Hippocampal formation (tissue), 2 donors: ENCODE data around the gene MED23.

Experiments used
- DNase-seq, 2 donors: peaks; one replicate each; lab custom pipeline; 2025; lab: John Stamatoyannopoulos, UW

Gene MED23, protein sequence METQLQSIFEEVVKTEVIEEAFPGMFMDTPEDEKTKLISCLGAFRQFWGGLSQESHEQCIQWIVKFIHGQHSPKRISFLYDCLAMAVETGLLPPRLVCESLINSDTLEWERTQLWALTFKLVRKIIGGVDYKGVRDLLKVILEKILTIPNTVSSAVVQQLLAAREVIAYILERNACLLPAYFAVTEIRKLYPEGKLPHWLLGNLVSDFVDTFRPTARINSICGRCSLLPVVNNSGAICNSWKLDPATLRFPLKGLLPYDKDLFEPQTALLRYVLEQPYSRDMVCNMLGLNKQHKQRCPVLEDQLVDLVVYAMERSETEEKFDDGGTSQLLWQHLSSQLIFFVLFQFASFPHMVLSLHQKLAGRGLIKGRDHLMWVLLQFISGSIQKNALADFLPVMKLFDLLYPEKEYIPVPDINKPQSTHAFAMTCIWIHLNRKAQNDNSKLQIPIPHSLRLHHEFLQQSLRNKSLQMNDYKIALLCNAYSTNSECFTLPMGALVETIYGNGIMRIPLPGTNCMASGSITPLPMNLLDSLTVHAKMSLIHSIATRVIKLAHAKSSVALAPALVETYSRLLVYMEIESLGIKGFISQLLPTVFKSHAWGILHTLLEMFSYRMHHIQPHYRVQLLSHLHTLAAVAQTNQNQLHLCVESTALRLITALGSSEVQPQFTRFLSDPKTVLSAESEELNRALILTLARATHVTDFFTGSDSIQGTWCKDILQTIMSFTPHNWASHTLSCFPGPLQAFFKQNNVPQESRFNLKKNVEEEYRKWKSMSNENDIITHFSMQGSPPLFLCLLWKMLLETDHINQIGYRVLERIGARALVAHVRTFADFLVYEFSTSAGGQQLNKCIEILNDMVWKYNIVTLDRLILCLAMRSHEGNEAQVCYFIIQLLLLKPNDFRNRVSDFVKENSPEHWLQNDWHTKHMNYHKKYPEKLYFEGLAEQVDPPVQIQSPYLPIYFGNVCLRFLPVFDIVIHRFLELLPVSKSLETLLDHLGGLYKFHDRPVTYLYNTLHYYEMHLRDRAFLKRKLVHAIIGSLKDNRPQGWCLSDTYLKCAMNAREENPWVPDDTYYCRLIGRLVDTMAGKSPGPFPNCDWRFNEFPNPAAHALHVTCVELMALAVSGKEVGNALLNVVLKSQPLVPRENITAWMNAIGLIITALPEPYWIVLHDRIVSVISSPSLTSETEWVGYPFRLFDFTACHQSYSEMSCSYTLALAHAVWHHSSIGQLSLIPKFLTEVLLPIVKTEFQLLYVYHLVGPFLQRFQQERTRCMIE (N-terminal part only)

GRCh38 chr6:131627724-131628682 lies at the start of gene MED23:
TSS of gene MED23 (minus strand) at chr6:131628242. CDS start at chr6:131628049, 193 bp downstream.
- peak; percentile 93 to 94 for DNase-seq

DNA sequence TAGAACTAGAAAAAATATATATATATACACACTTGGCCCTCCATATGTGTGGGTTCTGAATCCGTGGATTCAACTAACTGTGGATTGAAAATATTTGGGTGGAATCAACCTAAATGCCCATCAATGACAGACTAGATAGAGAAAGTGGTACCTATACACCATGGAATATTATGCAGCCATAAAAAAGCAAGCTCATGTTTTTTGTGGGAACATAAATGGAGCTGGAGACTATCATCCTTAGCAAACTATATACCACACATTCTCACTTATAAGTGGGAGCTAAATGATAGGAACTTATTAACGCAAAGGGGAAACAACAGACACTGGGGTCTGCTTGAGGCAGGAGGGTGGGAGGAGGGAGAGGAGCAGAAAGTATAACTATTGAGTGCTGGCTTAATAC lies 45.1 kb upstream of the MED23 start:
- DNase-seq = no peak

DNA sequence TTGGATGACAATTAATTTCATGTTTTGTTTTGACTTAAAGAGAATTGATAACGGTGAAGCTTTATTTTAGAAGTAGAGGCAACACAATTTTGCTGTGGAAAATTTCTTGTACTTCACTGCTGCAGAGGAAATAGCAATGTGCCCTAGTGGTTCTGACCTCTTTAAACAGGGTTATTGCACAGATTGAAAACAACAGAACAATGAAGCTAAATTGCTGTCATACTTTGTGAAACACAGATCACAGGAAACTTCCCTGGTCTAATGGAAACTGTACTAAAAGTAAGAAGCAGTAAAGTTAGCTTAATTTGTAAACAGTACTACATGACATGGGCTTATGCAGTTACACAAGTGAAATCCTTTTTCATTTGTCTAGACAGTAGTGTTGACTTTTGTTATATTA lies 41.8 kb upstream of the MED23 start:
- no peak for DNase-seq

DNA sequence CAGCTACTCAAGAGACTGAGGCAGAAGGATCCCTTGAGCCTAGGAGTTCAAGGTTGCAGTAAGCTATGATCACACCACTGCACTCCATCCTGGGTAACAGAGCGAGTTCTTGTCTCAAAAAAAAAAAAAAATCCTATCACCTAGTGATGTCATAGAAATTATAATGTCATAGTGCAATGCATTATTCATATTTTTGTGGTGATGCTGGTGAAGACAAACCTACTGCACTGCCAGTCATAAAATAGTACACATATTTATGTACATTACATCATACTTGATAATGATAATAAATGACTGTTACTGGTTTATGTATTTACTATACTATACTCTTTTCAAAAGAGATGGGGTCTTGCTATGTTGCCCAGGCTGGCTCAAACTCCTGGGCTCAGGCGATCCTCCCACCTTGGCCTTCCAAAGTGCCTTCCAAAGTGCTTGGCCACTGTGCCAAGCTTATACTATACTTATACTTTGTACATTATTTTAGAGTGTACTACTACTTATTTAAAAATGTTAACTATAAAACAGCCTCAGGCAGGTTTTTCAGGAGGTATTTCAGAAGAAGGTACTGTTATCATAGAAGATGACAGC lies 35.6 kb upstream of the MED23 start:
- no peak for DNase-seq

- no peak for DNase-seq
Measured at GRCh38 chr6:131660195-131660594, 32.2 kb upstream of the MED23 start.

- DNase-seq = no peak
Measured at GRCh38 chr6:131658287-131658686, 30.2 kb upstream of the MED23 start.

- DNase-seq = no peak
Measured at GRCh38 chr6:131657630-131658111, 29.6 kb upstream of the MED23 start.

DNA sequence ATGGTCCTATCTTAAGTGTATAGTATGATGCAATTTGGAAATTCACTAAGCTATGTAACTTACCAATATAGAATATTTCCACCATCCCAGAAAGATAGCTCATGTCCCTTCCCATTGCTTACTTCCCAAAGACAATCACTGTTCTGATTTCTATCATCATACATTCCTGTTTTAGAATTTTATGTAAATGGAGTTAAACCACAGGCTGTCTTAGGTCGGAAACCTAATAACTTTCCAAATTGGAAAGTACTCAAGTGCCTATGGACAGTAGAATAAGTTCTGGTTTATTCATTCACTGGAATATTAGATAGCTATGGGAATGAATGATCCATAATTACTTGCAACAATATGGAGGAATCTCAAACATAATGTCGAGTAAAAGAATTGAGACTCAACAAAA lies 29.2 kb upstream of the MED23 start:
- DNase-seq = no peak

- DNase-seq = no peak
Measured at GRCh38 chr6:131656667-131657066, 28.6 kb upstream of the MED23 start.

DNA sequence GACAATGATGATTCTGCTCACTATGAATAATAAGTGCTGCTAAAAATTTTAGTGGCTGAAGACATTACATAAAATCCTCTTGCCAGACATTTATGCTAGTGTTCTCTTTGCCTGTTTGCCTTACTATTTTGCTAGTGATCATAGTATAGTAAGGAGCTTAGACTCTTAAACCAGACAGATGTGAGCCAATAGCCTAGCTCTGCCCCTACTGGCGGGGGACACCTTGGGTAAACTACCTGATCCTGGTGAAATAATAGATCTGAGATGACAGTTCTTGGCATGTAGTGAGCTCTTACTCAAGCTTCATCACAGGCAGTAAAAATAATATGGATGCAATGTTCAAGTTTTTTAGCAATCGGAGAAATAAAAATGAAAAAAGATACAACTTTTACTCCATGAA lies 27.9 kb upstream of the MED23 start:
- DNase-seq = no peak

GRCh38 chr6:131655387-131655786 lies 27.3 kb upstream of the MED23 start:
- no peak for DNase-seq

GRCh38 chr6:131654326-131654725 lies 26.3 kb upstream of the MED23 start:
- DNase-seq = no peak

DNA sequence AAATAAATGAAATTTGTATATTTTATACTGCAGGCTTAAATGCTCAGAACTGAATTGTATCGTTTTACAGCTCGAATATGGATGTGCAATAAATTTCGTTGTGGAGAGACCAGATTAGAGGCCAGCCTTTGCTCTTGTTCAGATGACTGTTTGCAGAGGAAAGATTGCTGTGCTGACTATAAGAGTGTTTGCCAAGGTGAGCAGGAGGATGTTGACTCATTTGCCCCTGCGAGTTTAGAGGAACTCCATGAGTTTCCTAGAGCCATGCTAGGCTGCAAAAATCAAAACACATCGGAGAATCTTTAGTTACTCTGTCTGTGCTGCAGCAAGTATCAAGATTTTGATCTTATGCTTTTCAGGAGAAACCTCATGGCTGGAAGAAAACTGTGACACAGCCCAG lies 24.4 kb upstream of the MED23 start:
- DNase-seq = no peak

DNA sequence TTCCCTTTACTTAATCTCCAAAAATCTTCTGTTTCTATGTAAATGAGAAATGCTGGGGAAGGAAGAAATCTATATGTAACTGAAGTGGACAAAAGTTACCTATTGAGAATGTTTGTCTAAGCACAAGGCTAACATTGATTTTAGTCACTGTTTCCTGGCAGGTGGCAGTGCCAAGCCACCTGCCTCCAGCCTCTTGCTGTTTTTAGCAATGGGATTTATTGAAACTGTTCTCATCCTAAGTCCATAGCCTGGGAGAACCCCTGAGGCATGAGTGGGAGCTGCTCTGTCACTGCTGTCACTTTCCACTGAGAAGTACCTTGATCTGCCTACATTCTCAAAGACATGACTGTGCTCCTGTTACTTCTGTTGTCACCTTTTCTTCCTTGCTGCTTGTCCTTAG lies 23.7 kb upstream of the MED23 start:
- no peak for DNase-seq

GRCh38 chr6:131646249-131646670 lies 18.2 kb upstream of the MED23 start:
- DNase-seq = no peak

DNA sequence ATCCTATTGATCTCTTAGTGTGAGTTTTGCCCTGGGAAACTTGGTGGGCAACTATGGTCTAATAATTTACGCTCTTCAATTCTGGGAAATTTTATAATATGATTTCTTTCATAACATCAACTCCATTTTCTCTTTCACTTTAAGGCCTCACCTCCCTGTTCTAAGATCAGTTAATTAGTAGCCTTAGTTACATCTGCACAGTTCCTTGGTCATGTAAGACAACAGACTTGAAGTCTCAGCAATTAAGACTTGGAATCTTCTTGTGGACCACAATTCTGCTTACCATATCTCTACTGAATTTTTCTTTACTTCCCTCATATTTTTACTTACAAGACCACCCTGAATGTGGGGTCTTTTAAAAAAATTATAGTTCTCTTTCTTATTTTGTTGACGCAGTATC lies 17.8 kb upstream of the MED23 start:
- DNase-seq = no peak

GRCh38 chr6:131644921-131645320 lies 16.9 kb upstream of the MED23 start:
- no peak for DNase-seq

DNA sequence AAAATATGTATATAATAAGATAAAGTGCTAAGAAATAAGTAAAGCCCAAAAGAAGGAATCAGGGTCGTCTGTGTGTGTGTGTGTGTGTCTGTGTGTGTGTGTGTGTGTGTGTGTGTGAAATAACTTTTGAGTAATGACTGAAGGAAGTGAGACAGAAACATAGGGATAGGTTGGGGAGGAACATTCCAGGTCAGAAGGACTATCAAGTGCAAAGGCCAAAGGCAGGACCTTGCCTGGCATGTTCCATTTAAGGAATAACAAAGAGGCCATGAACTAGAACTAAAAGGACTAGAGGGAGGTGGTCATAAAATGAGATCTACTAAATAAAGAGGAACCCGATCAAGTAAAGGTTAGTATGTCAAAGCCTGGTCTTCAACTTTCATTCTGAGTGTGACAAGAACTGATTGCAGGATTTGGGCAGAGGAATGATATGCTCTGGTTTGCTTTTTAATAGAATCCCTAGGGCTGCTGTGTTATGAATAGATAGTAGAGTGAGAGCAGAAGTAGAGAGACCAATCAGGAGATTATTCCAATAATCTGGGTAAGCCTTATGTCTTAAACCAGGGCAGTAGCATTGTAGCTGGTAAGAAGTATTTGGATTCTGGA lies 15.9 kb upstream of the MED23 start:
- DNase-seq = no peak

DNA sequence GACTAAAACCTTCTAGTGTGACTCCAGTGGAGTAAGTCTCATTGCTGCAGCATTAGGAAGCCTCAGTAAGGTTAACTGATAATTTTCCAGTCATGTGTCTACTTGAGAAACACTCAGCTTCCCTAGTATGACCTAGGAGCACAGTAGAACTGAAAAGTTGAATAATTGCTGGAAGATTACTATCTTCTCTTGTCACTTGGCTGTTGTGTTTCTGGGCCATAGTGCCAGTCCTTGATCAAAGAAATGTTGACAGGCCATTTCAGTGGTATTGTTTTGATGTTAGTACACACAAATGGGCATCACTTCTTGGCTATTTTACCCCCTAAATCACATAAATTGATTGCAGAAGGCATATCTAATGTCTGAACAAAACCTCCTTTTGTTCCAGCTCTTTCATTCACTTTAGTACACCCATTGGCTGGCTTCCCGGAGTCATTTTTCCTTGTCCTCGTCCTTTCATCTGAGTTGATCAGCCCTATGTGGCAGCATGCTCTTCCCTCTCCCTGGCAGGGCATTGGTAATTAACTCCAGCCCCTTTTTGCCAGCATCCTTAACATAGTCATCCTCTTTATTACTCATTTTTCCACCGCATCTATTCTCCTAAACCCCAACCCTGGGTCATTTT lies 15.1 kb upstream of the MED23 start:
- peak; percentile 20 to 36 for DNase-seq

DNA sequence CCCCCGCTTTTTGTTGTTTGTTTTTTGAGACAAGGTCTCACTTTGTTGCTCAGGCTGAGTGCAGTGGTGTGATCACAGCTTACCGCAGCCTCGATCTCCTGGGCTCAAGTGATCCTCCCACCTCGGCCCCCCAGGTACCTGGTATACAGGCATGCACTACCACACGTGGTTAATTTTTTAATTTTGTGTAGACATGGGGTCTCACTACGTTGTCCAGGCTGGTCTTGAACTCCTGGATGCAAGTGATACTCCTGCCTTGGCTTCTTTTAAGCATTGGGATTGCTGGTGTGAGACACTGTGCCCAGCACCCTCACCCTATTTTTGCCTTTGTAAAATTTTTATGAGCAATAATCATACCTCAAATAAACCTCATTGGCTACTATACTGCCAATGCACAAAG lies 14.5 kb upstream of the MED23 start:
- DNase-seq = no peak
